H9 (cell line): Measurements from ENCODE around the gene SCN5A. TPM values are rescaled to one million over a fixed set of nuclear protein-coding genes. Genes with fewer than 3 reads are reported as not detected.

Experiments
- DNase-seq: peaks from one replicate; pipeline ENCODE4 v3.0.0-alpha.2; 2017
- H2AFZ ChIP-seq: one replicate; pipeline ENCODE4 v1.6.1; 2013; ENCODE audit warnings: mild to moderate bottlenecking, low read length, control low read depth, moderate library complexity
- H2AK5ac ChIP-seq: 2 replicates; pipeline ENCODE4 v1.6.1; 2013; ENCODE audit warnings: low read length, control low read depth, mixed read lengths; ENCODE audit not compliant: insufficient read length
- H2BK120ac ChIP-seq: one replicate; pipeline ENCODE4 v1.6.1; 2013; ENCODE audit warnings: low read depth, mild to moderate bottlenecking, low read length, control low read depth, inconsistent platforms; ENCODE audit not compliant: poor library complexity, severe bottlenecking
- H2BK12ac ChIP-seq: 2 replicates; pipeline ENCODE4 v1.6.1; 2013; ENCODE audit warnings: low read length, control low read depth, mixed read lengths, low read depth; ENCODE audit not compliant: insufficient read length
- H2BK15ac ChIP-seq: 2 replicates; pipeline ENCODE4 v1.6.1; 2013; ENCODE audit warnings: low read depth, low read length, control low read depth
- H2BK20ac ChIP-seq: one replicate; pipeline ENCODE4 v1.6.1; 2013; ENCODE audit warnings: low read depth, mild to moderate bottlenecking, low read length, control low read depth, inconsistent platforms; ENCODE audit not compliant: poor library complexity, severe bottlenecking
- H2BK5ac ChIP-seq: 2 replicates; pipeline ENCODE4 v1.6.1; 2013; ENCODE audit warnings: low read length, control low read depth, mixed read lengths; ENCODE audit not compliant: insufficient read length
- H3K14ac ChIP-seq: 2 replicates; pipeline ENCODE4 v1.6.1; 2013; ENCODE audit warnings: low read length, control low read depth; ENCODE audit not compliant: insufficient read depth
- H3K18ac ChIP-seq: 2 replicates; pipeline ENCODE4 v1.6.1; 2013; ENCODE audit warnings: low read depth, mild to moderate bottlenecking, mixed read lengths, low read length, control low read depth; ENCODE audit not compliant: insufficient read length
- H3K23ac ChIP-seq: 2 replicates; pipeline ENCODE4 v1.6.1; 2013; ENCODE audit warnings: low read length, control low read depth, mixed read lengths, low read depth; ENCODE audit not compliant: insufficient read length
- H3K23me2 ChIP-seq: 2 replicates; pipeline ENCODE4 v1.6.1; 2013; ENCODE audit warnings: low read depth, mild to moderate bottlenecking, mixed read lengths, low read length, control low read depth; ENCODE audit not compliant: insufficient read length, poor library complexity, severe bottlenecking
- H3K27ac ChIP-seq: 2 replicates; pipeline ENCODE4 v1.5.1; 2013; ENCODE audit warnings: low read length, control low read depth, mixed read lengths, low read depth; ENCODE audit not compliant: insufficient read length
- H3K27me3 ChIP-seq: 2 replicates; pipeline ENCODE4 v1.6.1; 2013; ENCODE audit warnings: low read length, control low read depth, inconsistent platforms; ENCODE audit not compliant: insufficient read depth
- H3K4ac ChIP-seq: 2 replicates; pipeline ENCODE4 v1.6.1; 2013; ENCODE audit warnings: low read depth, mild to moderate bottlenecking, control low read depth, inconsistent platforms, low read length, moderate library complexity
- H3K4me1 ChIP-seq: 2 replicates; pipeline ENCODE4 v1.6.1; 2013; ENCODE audit warnings: low read length, control low read depth, inconsistent platforms; ENCODE audit not compliant: insufficient read depth
- H3K4me2 ChIP-seq: 2 replicates; pipeline ENCODE4 v1.6.1; 2013; ENCODE audit warnings: low read length, control low read depth, mixed read lengths; ENCODE audit not compliant: insufficient read length, insufficient read depth
- H3K56ac ChIP-seq: 2 replicates; pipeline ENCODE4 v1.6.1; 2013; ENCODE audit warnings: low read depth, mild to moderate bottlenecking, mixed read lengths, low read length, control low read depth; ENCODE audit not compliant: insufficient read length
- H3K79me1 ChIP-seq: 2 replicates; pipeline ENCODE4 v1.6.1; 2013; ENCODE audit warnings: low read depth, mild to moderate bottlenecking, moderate library complexity, low read length, control low read depth, inconsistent platforms; ENCODE audit not compliant: insufficient read depth, poor library complexity, severe bottlenecking
- H3K79me2 ChIP-seq: 2 replicates; pipeline ENCODE4 v1.6.1; 2013; ENCODE audit warnings: low read length, control low read depth, inconsistent platforms; ENCODE audit not compliant: insufficient read depth
- H3K9ac ChIP-seq: 2 replicates; pipeline ENCODE4 v1.6.1; 2013; ENCODE audit warnings: low read length, control low read depth, mixed read lengths; ENCODE audit not compliant: insufficient read length; ENCODE audit errors: extremely low read depth
- H3K9me3 ChIP-seq: one replicate; pipeline ENCODE4 v1.6.1; 2013; ENCODE audit warnings: low read depth, low read length, inconsistent platforms; ENCODE audit not compliant: control insufficient read depth
- H3T11ph ChIP-seq: one replicate; pipeline ENCODE4 v1.6.1; 2013; ENCODE audit warnings: mild to moderate bottlenecking, low read length, control low read depth, inconsistent platforms
- H4K20me1 ChIP-seq: one replicate; pipeline ENCODE4 v1.6.1; 2013; ENCODE audit not compliant: control insufficient read depth, insufficient read length, insufficient read depth
- H4K5ac ChIP-seq: 2 replicates; pipeline ENCODE4 v1.6.1; 2013; ENCODE audit warnings: low read depth, mild to moderate bottlenecking, mixed read lengths, low read length, control low read depth; ENCODE audit not compliant: insufficient read length
- H4K8ac ChIP-seq: replicated peaks from 2 replicates; pipeline ENCODE4 v1.6.1; 2013; ENCODE audit warnings: low read length, control low read depth, mixed read lengths, low read depth; ENCODE audit not compliant: insufficient read length
- H4K91ac ChIP-seq: 2 replicates; pipeline ENCODE4 v1.6.1; 2013; ENCODE audit warnings: low read depth, mild to moderate bottlenecking, moderate library complexity, mixed read lengths, low read length, control low read depth; ENCODE audit not compliant: insufficient read length
- H3K27ac Mint-ChIP-seq, 3 experiments: 2 replicates in 2 of 3; 3 replicates in 1 of 3; pipeline ENCODE4 v1.8.0; 2020 to 2021; ENCODE audit warnings: mixed read lengths in 3 of 3, mild to moderate bottlenecking in 1 of 3, moderate library complexity in 1 of 3
- H3K27me3 Mint-ChIP-seq: 2 replicates; pipeline ENCODE4 v1.8.0; 2021; ENCODE audit warnings: low read depth, mild to moderate bottlenecking, moderate library complexity, mixed read lengths
- H3K36me3 Mint-ChIP-seq, 3 experiments: 2 replicates in 2 of 3; 3 replicates in 1 of 3; pipeline ENCODE4 v1.8.0; 2020 to 2021; ENCODE audit warnings: low read depth in 3 of 3, mixed read lengths in 3 of 3; ENCODE audit not compliant: insufficient read depth in 1 of 3
- H3K4me1 Mint-ChIP-seq, 2 experiments: 2 replicates each; pipeline ENCODE4 v1.8.0; 2020; ENCODE audit warnings: mixed read lengths in 2 of 2
- H3K4me3 Mint-ChIP-seq, 2 experiments: 2 replicates in 1 of 2; 3 replicates in 1 of 2; pipeline ENCODE4 v1.8.0; 2020 to 2021; ENCODE audit warnings: mild to moderate bottlenecking in 2 of 2, mixed read lengths in 2 of 2, moderate library complexity in 1 of 2
- H3K9me3 Mint-ChIP-seq, 2 experiments: 2 replicates in 1 of 2; 3 replicates in 1 of 2; pipeline ENCODE4 v1.8.0; 2020; ENCODE audit warnings: mild to moderate bottlenecking in 2 of 2, mixed read lengths in 2 of 2, moderate library complexity in 1 of 2
- CTCF ChIP-seq: fragments of 200-600 bp; sonication (generic); conservative IDR thresholded peaks from 3 replicates; pipeline ENCODE4 v1.8.0; 2021; ENCODE audit warnings: antibody characterized with exemption, mild to moderate bottlenecking
- WGBS: extraction: QIAGEN DNeasy Blood & Tissue Kit; methylation state at CpG from one replicate; pipeline ENCODE4 v1.1.7; 2013; ENCODE audit warnings: missing lambda C conversion rate, low lambda C conversion rate, mixed read lengths; ENCODE audit not compliant: insufficient read length; ENCODE audit errors: extremely low coverage; 5-methylcytosine and 5-hydroxymethylcytosine counted together
- total RNA-seq: library from RNA; stranded (reverse); gene quantifications from 2 replicates; pipeline ENCODE4 v1.2.1, GENCODE V29; 2021

SCN5A gene
- total RNA-seq, 1 experiment from 2014 or later, result 6.5 TPM

DNA sequence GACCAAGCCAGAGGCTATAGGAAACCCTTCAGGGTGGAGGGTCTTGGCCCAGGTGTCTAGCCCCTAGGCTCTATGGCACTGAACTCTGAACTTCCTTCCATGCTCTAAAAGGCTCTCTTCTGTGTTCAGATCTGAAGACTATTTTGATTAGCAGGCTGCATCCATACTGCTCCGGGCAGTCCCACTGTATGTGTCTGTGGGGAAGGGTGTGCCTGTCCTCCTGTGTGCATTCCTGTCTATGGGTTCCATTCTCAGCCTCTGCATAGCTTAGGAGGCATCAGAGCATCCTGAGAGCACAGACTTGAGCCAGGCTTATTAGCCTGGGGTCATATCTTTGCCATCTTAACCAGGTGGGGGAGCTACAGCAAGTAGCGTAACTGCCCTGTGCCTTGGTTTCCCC, 115.3 kb downstream of the SCN5A start:
- no CpG with 5 or more reads among the region's 2 CpGs for WGBS
- Mint-ChIP-seq H3K27me3 (no peaks in the 10 kb centered on the region), H3K4me1 (peaks cover 40 to 53% of the 10 kb centered on the region in 2 experiments), H3K36me3 (peaks cover 14 to 26% (median 16%) of the 10 kb centered on the region in 3 experiments), H3K4me3 (no peak overlapping the region), H3K9me3 (peaks cover 15 to 22% of the 10 kb centered on the region in 2 experiments), H3K27ac (no peak overlapping the region; a peak in 1 of 7 replicates)
- Histone ChIP-seq H3K4me1 (peaks cover 9% of the 10 kb centered on the region; the same call in 1 of the 2 replicates), H2BK12ac (no peak overlapping the region), H3K14ac (no peak overlapping the region), H3K79me1 (no peaks in the 10 kb centered on the region), H3K9me3 (no peaks in the 10 kb centered on the region), H2AK5ac (no peak overlapping the region), H3K23me2 (no peaks in the 10 kb centered on the region), H2BK20ac (no peak overlapping the region), H4K5ac (no peak overlapping the region), H3K23ac (no peak overlapping the region), H4K20me1 (no peaks in the 10 kb centered on the region), H3T11ph (no peak overlapping the region), H2BK15ac (no peak overlapping the region), H3K4me2 (no peak overlapping the region), H4K91ac (no peak overlapping the region), H3K9ac (no peak overlapping the region), H3K27me3 (no peaks in the 10 kb centered on the region), H2BK120ac (no peak overlapping the region), H2AFZ (no peak overlapping the region), H3K4ac (no peak overlapping the region), H3K56ac (no peak overlapping the region), H3K79me2 (no peaks in the 10 kb centered on the region), H3K27ac (no peak overlapping the region), H4K8ac (no peak overlapping the region), H3K18ac (no peak overlapping the region), H2BK5ac (no peak overlapping the region)
- peak; percentile 18; the same call in 1 of the 3 replicates for TF ChIP-seq CTCF
- no peak for DNase-seq
